T-helper 22 cell (primary cell): ENCODE data around the gene PATJ.
"Not testable (repeated sequence)": the region's sequence is repeated elsewhere in the genome, so short reads cannot be mapped to it uniquely, and the experiment has no call there.

ENCODE experiments used
- DNase-seq: peaks from one replicate; pipeline ENCODE4 v3.0.0-alpha.2; 2020; ENCODE audit warnings: low read depth

PATJ gene

DNA sequence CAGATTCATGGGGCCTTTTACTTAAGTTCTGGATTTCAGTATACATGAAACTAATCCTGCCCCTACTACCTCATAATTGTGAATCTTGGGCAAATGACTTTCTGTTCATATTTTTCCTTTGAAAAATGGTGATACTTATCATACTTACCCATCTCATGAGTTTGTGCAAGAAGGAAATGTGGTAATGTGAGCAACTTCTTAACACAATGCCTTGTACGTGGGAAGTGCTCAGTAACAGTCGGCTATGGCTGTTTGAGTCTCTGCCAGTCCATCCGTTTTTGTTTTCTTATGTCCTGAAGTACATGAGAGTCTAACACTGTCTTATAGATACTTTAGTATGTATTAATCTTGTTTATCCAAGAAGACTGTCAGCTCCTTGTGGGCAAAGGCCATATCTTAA lies 86.5 kb downstream of the PATJ start:
- DNase-seq = no peak

DNA sequence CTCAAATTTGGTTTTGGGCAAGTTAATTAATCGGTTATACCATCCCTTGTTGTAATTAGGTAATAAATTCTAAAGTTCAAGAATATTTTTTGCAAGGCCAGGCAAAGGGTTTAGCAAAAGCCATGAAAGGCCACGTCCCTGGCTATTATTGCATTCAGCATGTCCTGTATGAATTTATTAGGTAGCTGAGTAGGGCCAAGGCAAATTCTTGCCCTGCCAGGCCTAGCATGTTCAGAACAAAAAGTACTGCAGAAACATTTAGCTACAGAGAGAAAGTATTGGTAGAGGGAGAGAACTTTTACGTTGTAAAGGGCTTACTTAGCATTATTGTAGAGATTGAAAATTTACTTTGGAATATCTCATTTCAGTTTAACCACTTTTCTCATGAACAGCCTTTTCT lies 94.4 kb downstream of the PATJ start:
- no peak for DNase-seq

DNA sequence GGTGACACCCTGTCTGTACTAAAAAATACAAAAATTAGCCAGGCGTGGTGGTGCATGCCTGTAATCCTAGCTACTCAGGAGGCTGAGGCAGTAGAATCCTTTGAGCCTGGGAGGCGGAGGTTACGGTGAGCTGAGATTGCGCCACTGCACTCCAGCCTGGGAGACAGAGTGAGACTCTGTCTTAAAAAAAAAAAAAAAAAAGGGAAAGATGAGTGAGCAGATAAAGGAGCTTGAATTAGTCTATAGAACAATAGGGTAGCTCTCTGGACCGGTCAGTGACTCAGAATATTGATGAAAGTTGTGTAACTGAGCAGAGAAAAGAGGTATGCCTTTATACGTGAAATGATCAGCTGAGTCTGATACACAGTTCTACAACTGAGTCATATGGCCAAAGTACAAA lies 95.3 kb downstream of the PATJ start:
- not testable (repeated sequence) for DNase-seq

DNA sequence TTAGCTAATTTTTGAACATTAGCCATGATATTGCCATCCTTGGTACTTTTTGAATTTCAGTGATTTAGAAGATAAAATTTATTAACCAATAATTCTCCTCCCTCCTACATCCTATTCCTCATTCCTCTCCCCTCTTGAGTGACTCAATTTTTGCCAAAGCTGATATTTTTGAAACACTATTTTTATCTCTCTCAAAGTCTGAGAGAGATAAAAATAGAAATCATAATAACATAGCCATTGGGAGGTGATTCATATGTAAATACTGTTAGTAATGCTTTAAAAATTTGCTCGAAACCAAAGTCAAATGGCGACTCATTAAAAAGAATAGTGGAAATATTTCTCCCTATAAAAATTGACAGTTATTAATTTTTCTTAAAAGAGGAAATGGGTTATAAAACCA lies 97.4 kb downstream of the PATJ start:
- no peak for DNase-seq

DNA sequence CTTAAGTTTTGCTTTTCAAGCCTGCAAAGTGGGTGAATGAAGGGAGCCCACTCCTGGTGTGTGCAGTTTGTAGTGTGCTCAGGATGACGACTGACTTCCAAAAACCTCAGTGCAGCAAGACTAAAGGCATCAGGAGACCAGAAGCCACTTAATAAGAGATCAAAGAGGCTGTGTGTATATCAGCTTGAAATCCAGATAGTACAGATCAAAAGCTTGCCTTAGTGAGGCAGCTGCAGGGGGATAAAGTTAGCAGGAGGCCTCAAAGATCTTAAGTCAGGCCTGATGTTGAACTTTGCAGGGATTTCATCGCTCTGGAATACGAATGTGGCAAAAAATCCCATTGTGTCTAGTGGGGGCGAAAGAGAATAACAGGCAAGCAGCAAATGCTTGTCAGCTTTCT lies 99.8 kb downstream of the PATJ start:
- no peak for DNase-seq

DNA sequence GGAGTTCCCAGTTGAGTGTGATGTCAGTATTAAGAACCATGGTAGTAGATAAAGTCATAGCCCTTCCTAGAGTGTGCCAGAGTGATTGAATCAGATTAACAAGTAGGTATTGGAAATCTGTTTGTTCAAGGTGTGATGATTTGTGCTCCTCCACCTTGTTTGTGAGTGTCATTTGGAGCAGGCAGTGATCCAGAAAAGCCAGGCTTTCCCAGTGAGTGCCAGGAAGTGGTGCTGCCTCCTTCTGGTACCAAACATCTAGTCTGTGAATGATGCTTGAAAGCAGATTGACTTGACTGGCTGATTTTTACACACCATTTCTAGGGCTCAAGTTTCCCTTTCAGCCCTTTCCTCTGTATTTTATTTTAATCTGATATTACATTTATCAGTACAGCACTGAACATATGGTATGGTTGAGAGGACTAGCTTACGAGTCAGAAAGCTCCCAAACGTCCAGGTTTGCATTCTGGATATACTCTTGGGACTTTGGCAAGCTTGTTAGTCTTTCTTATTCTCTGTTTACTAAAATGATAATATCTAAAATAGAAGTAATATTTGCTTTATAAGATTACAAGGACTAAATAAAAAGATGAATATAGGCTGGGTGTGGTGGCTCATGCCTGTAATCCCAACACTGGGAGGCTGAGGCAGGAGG lies 100.7 kb downstream of the PATJ start:
- no peak for DNase-seq

DNA sequence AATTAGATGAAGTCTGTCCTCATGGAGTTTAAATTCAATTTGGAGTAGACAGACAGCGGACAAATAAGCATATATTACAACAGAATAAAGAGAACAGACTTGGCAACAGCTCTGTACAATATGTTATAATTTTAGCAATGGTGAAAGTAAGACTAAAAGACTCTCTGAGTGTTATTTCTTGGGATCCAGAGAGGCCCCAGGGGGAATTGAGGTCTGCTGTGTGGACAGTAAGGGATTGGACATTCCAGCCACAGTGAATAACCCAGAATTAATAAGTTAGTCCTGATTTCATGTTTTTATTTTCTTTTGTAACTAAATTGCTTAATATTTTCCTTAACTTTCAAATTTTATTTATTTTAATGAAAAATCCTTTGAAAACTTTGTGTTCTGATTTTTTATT lies 101.7 kb downstream of the PATJ start:
- no peak for DNase-seq

DNA sequence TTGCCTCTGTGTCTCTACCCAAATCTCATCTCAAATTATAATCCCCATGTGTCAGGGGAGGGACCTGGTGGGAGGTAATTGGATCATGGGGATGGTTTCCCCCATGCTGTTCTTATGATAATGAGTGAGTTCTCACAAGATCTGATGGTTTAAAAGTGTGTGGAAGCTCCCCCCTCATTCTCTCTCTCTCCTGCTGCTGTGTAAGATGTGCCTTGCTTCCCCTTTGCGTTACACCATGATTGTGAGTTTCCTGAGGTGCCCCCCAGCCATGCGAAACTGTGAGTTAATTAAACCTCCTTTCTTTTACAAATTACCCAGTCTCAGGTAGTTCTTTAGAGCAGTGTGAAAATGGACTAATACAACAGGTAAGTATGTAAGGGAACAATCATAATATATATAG lies 102.4 kb downstream of the PATJ start:
- DNase-seq = not testable (repeated sequence)

DNA sequence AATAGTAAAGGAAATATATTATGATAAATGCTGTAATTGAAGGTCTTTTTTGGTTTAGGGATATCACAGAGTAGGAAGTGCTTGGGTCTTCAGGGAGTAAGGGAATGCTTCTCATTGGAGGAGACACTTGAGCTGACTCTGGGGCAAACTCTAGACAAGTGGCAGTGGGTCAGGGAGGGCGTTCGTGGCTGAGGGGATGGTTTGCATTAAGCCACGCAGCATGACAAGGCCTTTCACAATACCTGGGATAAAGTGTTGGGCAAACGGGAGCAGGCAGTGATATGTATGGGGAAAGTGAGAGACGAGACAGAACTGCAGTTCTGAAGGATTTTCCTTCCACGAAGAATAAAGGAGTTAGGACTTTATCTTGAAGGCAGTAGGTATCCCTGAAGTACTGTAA lies 109.0 kb downstream of the PATJ start:
- DNase-seq = no peak

DNA sequence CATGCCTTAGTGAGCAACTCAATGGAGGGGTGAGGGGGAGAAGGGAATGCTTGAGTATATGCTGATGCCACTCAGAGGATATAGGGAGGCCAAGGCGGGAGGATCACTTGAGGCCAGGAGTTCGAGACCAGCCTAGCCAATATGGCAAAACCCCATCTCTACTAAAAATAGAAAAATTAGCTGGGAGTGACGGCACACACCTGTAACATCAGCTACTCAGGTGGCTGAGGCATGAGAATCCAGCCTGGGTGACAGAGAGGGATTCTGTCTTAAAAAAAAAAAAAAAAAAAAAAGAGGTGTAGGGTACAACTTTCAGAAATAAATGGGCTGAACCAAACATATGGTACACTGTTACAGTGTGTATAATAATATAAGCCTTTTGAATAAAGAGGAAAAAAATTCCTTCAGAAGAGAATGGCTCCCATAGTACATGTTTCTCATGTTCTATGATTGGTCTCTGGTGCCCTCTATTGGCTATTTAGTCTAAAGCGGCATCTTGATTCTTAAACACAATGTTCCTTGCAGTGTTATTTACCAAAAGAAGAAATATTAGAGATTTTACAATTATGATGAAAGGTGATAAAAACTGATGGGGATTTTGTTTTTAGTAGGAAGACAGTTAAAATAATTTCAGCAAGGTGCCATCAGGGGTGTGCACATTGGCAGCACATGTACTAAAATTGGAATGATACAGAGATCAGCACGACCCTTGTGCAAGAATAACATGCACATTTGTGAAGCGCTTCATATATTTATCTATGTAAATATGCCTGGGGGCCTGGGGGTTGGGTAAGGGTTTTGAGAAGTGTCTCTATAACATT lies 109.8 kb downstream of the PATJ start:
- no peak for DNase-seq

DNA sequence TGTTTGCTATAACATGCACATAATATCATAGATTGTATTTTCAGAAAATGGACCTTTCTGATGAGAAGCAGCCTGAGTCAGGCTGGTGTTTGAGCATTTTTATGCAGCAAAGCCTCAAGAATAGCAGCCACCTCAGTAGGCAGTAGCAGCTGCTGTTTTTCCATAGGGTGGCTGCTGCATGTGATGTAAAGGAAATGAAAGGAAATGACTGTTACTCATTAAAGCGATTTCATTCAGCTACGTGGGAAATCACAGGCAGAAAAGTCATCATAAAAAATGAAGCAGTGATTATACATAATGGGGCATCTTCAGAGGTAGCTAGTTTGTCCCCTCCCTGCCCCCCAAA lies 110.4 kb downstream of the PATJ start:
- no peak for DNase-seq

DNA sequence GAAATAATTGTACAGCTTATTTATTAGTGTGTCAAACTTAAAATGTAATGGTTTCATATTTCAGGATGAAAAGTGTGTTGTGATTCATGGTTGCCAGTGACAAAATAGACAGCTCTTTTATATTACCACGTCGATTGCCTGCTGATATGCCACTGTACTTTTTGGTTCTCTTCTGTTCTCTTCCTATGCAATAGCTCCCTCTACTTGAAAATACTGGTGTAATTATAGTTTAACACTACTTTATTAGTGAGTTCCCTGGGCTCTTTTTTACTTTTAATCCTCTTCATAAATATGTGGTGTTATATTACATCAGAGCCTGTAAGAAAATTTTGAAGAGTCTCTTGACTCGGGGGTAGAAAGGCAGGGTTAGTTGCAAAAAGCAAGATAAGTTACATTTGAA lies 111.3 kb downstream of the PATJ start:
- no peak for DNase-seq

DNA sequence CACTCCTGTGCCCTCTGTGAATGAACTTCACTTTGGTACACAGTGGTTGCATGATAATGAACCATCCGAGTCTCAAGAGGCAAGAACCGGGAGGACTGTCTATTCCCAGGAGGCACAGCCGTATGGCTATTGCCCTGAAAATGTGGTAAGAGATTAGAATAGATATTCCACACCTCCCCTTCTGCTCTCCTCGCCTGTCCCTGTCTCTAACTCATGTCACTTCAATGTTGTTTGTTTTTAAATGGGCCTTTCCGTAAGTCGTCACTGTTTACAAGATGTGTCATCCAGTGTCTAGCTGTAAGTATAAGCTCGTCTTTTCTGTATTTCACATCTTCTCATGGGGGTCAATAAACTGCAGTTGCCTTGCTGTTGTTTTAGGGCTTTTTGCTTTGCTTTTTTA lies 122.2 kb downstream of the PATJ start:
- no peak for DNase-seq

DNA sequence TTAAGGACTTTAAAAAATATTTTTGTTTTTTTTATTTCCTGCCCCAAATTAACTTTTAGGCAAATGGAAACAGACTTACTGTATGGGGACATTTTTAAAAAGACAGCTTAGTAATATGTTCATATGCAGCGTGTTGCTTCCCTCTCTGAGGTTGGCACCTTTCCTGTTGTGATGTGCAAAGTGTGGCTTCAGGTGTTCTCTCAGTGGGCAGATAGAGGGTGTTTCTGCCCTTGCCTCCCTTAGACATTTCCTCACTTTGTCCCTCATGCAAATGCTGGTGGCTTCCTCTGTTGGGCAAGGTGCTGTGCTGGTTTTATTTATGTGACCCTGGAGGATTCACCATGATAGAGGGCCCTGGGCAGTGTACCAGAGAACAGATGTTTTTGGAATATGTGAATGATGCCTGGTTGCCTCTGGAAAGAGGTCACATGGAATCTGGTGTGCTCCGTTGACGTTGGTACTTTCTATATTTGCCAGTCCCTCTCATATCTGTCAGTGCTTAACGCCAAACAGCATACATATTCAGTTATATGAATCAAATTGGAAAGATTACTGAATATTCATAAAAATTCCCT lies 123.5 kb downstream of the PATJ start:
- no peak for DNase-seq

DNA sequence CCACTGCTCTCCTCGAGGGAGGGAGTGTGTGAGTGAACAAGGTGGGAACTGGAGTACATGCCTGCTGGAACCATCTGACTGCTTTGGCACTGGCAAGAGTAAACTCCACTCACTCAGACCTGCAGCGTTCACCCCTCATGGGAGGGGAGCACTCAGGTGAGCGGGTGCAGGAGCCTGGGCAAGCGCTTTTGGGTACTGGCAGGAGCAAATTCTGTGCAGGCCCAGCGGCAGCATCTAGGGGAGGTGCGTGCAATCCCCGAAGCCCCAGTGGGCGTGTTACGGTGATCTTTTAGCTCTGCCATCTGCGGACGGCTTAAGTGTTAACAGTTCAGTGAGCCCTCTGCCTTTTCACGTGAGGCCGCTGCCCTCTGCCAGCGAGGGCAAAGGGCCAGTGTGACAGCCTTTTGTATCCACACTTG lies 127.4 kb downstream of the PATJ start:
- DNase-seq = no peak

DNA sequence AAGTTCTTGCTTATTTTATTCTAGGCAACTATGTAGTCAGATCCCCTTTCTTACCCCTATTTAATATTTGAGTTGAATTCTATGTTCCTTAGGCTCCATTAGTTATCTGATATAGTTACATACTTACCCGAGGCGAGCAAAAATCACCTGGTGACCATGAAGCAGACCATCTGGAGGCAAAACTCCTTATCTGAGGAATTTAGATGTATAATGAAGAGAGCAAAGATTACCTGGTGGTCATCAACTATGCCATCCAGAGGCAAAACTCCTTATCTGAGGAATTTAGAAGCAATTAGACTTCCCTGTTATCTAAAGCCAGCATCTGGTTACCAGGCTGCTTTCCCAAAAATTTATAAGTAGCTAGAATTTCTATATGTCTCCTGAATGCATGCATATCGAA lies 129.9 kb downstream of the PATJ start:
- no peak for DNase-seq

DNA sequence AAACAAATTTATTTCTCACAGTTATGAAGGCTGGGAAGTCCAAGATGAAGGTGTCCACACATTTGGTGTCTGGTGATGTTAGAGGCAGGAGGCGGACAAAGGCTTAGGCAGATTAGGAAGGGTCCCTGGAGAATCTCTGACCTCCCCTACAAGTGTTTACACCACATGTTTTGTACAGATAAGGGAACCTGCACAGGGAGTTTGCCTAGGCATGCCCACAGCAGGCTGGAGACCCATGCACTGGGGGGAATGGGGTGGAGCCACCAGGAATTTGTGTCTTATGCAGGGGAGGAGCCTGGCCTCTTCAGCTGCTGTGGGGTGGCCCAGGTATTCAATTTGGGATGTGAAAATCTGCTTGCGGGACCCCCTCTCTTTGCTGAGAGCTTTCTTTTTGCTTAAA lies 131.3 kb downstream of the PATJ start:
- DNase-seq = no peak

DNA sequence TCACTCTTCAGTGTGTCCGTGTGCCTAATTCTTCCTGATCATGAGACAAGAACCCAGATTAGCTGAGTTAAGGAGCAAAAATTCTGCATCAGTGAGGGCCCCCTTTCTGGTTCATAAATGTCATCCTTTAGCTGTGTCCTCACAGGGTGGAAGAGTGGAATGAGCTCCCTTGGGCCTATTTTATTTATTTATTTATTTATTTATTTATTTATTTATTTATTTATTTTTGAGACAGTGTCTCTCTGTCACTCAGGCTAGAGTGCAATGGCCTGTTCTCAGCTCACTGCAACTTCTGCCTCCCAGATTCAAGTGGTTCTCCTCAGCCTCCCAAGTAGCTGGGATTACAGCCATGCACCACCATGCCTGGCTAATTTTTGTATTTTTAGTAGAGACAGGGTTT lies 131.7 kb downstream of the PATJ start:
- no peak for DNase-seq

DNA sequence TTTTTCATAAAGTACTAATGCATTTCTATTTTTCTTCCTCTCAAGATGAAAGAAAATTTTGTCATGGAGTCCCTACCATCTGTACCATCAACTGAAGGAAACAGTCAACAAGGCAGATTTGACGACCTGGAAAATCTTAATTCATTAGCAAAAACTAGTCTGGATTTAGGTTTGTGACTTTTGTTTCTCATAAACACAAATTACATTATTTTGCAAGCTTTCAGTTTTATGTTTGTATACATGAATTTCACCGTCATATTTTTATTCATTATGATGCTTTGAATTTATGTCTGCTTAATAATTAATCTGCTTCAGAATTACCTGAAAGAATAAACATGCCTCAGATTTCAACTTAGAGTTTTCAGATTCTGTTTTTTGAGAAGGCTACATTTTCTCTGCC lies 132.9 kb downstream of the PATJ start:
- no peak for DNase-seq

DNA sequence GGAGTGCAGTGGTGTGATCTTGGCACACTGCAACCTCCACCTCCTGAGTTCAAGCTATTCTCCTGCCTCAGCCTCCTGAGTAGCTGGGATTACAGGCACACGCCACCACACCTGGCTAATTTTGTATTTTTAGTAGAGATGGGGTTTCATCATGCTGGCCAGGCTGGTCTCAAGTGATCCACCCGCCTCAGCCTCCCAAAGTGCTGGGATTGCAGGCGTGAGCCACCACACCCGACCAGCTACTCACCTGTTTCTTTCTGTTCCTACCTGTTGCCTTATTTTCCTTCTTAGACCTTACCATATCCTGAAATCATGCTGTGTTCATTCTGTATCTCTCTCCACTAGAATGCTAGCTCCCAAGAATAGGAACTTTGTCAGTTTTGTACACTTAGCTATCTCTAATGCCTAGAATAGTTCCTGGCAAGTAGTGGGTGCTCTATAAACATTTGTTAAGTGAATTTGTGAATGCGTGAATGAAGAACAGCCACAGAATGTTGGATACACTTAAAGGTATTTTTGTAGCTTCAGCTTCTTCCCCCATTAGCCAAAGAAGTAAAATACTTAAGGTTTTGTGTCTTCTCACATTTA lies 137.7 kb downstream of the PATJ start:
- DNase-seq = not testable (repeated sequence)

DNA sequence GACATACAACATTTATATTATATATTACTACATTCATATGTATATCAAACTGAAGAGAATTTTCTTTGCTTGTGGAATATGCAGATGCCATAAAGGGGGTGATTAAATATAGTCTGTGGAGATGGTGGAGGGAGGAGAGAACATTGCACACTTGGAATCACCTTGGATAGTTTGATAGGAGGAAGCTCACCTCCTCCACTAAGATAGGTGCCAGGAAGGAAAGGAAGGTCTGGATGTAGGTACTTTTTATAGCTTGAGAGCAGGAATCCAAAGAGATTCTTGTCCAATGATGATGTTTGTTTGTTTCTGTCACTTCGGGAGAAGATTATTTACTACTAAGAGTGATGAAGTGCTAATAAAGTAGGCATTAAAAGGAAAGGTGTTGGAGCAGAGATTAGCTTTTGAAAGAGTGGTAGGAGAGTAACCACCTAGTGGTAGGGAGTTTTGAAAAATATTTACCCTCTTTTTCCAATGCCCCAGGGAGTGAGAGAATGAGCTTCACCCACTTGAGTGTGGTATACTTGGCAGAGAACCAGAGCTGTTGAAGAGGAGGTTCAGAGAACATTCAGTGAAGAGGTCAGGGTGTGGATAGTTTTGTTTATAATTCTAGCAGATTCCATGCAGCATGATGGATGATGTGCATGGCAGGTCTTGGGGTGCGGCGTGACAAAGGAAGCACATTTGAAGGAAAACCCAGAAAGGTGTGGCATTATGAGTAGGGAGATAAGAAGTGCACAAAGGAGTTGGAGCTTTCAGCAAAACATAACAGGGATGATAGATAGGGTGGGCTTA lies 145.0 kb downstream of the PATJ start:
- DNase-seq = no peak

DNA sequence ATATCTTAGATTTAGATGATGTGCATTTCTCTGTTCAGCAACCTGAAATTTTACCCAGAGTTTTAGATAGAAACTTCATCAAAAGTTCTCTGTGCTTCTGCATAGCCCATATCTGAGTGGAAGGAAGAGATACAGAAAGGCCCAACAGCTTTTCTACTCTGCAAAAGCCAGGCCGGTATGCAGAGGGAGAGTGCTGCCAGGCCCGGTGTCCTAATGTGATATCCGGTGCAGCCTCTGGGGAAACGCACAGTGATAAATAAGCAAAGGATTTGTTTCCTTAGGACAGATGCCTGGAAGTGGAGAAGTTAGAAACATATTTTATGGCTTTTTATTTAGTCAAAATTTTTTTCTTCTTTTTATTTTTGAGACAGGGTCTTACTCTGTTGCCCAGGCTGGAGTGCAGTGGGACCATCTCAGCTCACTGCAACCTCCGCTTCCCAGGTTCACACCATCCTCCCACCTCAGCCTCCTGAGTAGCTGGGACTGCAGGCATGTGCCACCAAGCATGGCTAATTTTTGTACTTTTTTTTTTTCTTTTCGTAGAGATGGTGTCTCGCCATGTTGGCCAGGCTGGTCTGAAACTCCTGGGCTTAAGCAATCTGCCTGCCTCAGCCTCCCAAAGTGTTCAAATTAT lies 145.8 kb downstream of the PATJ start:
- no peak for DNase-seq
